C4-2B (cell line): Measurements from ENCODE around the gene PRKAR2B.

Experiments used
- H3K27ac ChIP-seq: fragments of 450-650 bp; 2 replicates; pipeline ENCODE4 v1.5.1; 2017
- CTCF ChIP-seq: fragments of 450-650 bp; conservative IDR thresholded peaks from 2 replicates; pipeline ENCODE4 v1.5.1; 2017; ENCODE audit warnings: mild to moderate bottlenecking
- ZFX ChIP-seq: fragments of 450-650 bp; IDR thresholded peaks from 2 replicates; pipeline ENCODE4 v1.6.1; 2017

The PRKAR2B gene

GRCh38 chr7:107194052-107194451 is 149.5 kb downstream of the PRKAR2B start:
- H3K27ac ChIP-seq, result no peak overlapping the region
- TF ChIP-seq CTCF (peak; percentile 50), ZFX (no peak)

- TF ChIP-seq CTCF (no peak), ZFX (no peak)
- peak overlapping the region; percentile 17 for H3K27ac ChIP-seq
Measured at GRCh38 chr7:107196834-107197610, 152.5 kb downstream of the PRKAR2B start.

- no peak overlapping the region for H3K27ac ChIP-seq
- TF ChIP-seq CTCF, result peak; percentile 92
- no peak for TF ChIP-seq ZFX
Measured at GRCh38 chr7:107201795-107202450, 157.4 kb downstream of the PRKAR2B start.

- H3K27ac ChIP-seq, result no peak overlapping the region
- TF ChIP-seq CTCF, result no peak
Measured at GRCh38 chr7:107203607-107204006, 159.1 kb downstream of the PRKAR2B start.

GRCh38 chr7:107206136-107206535 is 161.6 kb downstream of the PRKAR2B start:
- H3K27ac ChIP-seq, result no peak overlapping the region
- TF ChIP-seq ZFX (no peak), CTCF (no peak)

- TF ChIP-seq CTCF (no peak), ZFX (no peak)
- H3K27ac ChIP-seq, result no peak overlapping the region
Measured at GRCh38 chr7:107206706-107207105, 162.2 kb downstream of the PRKAR2B start.

- no peak for TF ChIP-seq ZFX
- no peak for TF ChIP-seq CTCF
- no peak overlapping the region for H3K27ac ChIP-seq
Measured at GRCh38 chr7:107207459-107207858, 163.0 kb downstream of the PRKAR2B start.
